ENCODE measurements around the gene TMEM51.

The TMEM51 gene

DNA sequence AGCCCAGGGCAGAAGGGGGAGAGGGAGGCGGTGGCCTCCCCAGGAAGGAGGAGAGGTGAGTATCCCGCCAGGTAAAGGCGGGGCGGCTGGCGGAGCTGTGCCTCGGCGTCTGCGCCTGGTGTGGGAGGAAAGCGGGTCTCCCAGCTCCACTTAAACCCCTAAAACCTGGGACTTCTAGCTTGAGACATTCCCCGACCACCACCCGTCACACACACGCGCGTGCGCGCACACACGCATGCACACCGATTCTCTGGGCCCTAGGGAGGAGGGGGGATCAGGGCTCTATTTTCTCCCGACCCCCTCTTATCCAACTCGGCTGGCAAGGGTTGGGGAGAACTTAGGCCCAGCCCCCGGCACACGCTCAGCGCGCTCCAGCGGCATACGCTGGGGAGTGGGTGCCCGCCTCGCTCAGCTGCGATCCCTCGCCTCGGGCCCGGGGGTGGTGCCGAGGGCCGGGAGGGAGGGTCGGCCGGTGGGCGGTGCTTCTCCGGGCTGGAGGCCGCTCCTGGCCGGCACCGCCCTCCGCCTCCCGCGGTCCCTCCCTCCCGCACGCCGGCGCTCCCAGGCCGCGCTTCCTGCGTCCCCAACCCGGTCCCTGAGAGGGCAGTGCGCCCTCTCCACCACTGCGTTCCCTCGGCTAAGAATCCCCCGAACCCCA, at the start of gene TMEM51:
TSS of gene TMEM51 (plus strand) at position 564 of the 658 bp plus-strand sequence. CDS start 61,341 bp downstream, outside the sequence.
- no peak for DNase-seq (ENCODE audit: low read depth)

DNA sequence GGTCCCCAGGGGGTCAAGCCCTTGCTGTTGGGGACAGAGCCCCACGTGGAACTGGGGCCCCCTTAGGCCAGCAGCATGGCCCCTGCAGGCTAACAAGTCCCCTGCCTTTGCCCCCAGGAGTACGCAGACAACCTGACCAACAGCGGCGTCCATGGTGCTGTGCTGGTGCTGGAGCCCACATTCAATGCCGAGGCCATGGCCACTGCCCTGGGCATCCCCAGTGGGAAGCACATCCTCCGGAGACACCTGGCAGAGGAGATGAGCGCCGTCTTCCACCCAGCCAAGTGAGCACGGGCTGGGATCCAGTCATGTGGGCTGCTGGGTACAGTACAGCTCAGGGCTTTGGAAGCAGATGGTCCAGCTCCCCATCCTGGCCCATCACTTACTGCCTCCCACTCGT, 49.6 kb upstream of the TMEM51 start:
- no peak for DNase-seq (ENCODE audit: low read depth)

GRCh38 chr1:15104768-15105167, 48.8 kb upstream of the TMEM51 start:
- no peak for DNase-seq (ENCODE audit: low read depth)

DNA sequence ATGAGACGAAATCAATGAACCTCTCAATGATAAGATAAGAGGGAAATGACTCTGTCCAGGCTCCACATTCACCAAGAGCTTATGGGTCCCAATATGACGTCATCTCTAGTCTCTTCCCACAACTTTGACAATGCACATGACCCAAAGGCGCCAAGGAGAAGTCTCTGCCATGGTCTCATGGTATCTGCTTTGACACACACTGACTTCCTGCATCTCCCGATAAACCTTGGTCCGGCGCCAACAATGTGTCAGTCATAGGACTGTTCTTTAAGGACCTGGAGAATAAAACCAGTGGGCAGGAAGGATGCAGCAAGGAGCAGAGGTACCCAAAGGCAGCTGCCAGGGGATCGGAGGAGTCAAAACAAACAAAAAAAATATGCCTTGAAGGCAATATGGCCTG, 46.9 kb upstream of the TMEM51 start:
- DNase-seq (ENCODE audit: low read depth), result no peak

DNA sequence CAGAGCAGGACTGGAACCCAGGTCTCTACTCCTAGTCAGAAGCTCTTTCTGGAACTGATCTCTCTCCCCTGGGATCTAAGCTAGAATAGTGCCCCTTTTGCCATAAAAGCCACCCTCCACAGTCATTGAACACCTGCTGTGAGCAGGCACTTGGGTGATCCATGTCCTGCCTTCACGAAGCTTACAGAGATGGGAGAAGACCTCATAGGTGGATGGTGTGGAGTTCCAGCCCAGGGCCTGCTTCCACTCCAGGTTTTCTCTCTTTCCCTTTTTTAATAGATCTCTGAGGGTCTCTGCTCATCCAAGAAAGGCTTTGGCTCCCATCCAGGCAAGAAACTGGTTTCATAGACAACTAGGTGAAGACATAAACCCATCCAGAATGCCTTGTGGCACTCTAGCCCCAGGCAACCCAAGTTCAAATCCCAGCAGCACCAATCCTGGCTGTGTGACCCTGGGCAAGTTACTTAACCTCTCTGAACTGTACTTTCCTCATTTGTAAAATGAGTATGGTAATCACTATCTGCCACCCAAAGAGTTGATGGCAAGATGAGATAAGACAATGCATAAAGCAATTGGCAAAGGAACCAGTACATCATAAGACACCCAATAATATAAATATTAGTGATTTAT, 46.4 kb upstream of the TMEM51 start:
- no peak for DNase-seq (ENCODE audit: low read depth)

GRCh38 chr1:15107911-15108310, 45.6 kb upstream of the TMEM51 start:
- DNase-seq (ENCODE audit: low read depth), result no peak

DNA sequence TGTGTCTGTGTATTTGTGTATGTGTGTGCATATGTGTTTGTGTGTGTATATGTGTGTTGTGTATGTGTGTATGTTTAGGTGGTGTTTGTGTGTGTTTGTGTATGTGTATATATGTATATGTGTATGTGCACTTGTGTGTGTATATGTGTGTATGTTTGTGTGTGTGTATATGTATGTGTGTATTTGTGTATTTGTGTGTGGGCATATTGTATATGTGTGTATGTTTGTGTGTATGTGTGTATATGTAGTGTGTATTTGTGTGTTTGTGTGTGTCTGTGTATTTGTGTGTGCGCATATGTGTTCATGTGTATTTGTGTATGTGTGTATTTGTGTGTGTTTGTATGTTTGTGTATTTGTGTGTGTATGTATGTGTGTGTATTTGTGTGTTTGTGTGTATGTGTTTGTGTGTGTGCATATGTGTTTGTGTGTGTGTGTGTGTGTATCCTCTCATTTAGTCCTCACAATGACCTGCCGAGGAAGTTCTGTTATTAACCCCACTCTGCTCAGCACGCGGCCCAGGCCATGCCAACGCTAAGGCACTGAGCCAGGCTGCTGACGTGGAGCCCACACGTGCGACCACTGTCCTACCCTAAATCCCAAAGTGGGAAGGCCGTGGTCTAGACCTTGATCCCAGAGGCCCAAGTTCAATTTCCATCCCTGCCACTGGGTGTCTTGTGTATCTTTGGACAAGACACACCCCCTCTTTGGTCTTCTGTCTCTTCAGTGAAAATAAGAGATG, 43.2 kb upstream of the TMEM51 start:
- DNase-seq (ENCODE audit: low read depth), result no peak

DNA sequence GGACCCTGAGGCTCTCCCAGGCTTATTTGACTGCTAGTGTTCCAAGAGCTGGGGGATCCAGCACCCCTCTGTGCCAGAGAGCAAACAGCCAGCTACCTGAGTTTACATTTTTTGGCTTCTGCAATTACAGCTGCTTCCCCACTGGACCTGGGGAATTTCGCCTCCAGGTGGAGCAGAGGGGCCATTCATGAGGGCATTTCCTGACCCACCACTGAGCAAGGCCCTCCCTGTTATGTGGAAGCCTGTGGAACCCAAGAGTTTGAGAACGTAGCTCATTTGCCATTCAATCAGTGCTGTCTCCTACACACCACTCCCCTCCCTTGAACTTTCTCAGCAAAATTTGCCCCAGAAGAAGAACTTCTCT, 42.7 kb upstream of the TMEM51 start:
- DNase-seq (ENCODE audit: low read depth), result no peak

GRCh38 chr1:15113146-15113545, 40.4 kb upstream of the TMEM51 start:
- DNase-seq (ENCODE audit: low read depth), result no peak

GRCh38 chr1:15114884-15115283, 38.7 kb upstream of the TMEM51 start:
- DNase-seq (ENCODE audit: low read depth), result no peak

GRCh38 chr1:15115542-15116330, 37.8 kb upstream of the TMEM51 start:
- DNase-seq (ENCODE audit: low read depth), result no peak

DNA sequence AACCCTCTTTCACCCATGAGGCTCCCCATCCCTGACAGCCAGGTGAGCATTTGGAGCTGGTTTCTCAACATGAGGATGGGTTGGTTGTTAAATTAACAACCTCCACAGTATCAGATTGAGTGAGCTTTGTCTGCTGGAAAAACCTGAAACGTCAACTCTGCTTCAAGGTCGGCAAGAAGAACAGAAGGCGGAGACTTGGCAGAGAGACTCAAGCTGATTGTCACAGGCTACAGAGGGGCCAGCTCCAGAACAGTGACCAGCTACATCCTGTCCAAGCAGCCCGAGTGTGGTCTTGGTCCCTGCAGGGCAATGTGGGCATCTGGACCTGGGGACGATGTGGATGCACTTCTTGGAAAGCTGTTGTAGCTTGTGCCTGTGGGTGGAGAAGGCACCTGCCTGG, 36.6 kb upstream of the TMEM51 start:
- DNase-seq (ENCODE audit: low read depth), result no peak

DNA sequence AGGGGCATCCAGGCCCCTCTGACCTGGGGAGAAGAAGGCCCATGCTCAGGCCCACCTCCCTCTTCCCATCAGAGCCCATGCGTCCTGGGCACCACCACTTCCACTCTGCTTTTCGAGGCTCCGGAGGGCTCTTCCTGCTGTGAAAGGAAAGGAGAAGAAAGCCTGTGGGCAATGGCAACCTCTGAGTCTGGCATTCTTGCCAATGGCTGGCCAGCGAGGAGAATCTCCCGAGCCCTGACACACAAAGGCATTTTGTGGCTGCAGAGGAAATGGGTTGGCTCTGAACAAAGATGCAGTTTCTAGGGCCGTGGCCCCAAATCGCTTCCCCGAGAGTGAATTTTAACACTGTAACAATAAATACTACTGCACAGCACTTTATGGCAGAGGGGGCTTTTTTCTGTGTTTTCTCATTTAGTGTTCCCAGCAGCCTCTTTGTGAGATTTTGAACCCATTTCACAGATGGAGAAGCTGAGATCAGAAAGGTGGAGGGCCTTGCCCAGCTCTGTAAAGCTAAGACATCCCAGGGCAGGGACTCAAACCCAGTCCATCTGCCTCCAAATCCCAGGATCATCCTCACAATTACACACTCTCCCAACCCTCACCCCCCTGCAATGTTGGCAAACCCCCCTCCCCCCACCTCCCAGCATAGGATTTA, 35.7 kb upstream of the TMEM51 start:
- DNase-seq (ENCODE audit: low read depth), result no peak

- DNase-seq (ENCODE audit: low read depth), result no peak
These were observed 35.0 kb upstream of the TMEM51 start for GRCh38 chr1:15118579-15118978.

DNA sequence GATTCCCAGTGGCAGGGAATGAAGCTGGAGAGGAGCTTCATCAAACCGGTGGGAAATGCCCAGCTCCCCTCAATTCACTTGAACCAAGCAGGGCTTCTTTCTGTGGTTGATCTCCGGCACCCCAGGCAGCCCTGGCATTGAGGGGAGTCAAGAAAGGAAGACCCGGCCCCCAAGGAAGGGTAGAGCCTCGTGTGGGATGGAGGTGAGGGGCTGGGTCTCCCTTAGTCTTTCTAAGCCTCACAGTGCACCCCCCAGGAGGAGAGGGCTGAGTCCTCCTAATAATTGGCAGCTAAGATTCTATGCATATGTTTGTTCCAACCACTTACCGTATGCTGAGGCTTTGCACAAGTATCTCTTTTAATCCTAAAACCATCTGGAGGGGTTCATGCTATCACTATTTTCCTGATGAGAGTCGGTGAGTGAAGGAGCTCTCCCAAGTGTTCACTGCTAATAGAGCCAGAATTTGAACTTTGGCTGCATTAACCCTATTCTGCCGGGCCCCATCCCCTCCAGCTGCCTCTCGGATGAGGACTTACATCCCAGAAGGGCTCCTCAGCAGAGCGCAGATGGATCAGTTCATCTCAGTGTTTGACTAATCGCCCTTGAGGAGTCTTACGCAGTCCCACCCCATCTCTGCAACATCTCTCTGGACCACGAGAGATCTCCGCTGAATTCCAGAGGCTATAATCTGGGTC, 33.1 kb upstream of the TMEM51 start:
- DNase-seq (ENCODE audit: low read depth), result no peak

DNA sequence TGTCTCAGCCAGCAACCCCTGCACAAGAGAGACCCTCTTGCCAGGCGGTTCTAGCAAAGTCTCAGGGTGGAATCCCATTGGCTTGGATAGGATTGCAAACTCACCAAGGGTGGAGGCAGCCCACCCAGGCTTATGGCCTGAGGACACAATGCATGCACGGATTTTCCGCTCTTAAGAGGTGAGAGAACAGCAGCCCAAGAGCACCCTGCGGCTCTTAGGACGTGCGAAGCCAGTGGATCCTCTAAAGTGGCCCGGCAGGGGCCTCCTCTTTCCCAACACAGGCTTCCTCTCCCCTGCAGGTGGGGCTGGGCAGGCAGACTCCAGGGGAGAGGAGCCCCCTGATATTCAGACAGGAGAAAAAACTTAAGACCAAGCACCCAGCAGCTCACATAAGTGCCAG, 31.2 kb upstream of the TMEM51 start:
- no peak for DNase-seq (ENCODE audit: low read depth)

DNA sequence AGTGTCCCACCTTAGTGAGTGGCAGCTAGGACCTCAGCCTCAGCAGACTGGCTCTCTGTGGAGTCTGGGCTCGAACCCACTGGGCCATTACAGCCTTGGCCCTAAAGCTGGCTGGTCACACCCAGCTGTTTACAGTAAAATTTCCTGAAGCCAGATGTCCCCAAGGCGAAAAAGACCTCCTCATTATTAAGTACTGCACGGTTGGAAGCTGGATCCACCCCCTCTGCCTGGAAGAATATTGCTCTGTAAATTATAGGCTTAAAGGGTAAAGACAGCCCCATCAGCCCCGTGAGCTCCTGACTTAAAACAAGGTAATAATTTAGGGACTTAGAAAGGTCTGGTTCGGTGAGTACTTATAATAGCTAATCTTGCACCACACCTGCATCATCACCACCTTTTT, 30.3 kb upstream of the TMEM51 start:
- no peak for DNase-seq (ENCODE audit: low read depth)

- DNase-seq (ENCODE audit: low read depth), result no peak
These were observed 29.6 kb upstream of the TMEM51 start for GRCh38 chr1:15123925-15124324.

- DNase-seq (ENCODE audit: low read depth), result no peak
These were observed 29.0 kb upstream of the TMEM51 start for GRCh38 chr1:15124362-15125100.

- no peak for DNase-seq (ENCODE audit: low read depth)
These were observed 28.3 kb upstream of the TMEM51 start for GRCh38 chr1:15125101-15125745.
